HG03175 (cell line): Measurements from ENCODE around the gene GINS1.

Experiments
- ATAC-seq: cut with Tn5 transposase; IDR thresholded peaks from one replicate; pipeline ENCODE4 v1.9.1; 2021; ENCODE audit warnings: mild to moderate bottlenecking, moderate library complexity; ENCODE audit not compliant: unreplicated experiment

GINS1 gene

DNA sequence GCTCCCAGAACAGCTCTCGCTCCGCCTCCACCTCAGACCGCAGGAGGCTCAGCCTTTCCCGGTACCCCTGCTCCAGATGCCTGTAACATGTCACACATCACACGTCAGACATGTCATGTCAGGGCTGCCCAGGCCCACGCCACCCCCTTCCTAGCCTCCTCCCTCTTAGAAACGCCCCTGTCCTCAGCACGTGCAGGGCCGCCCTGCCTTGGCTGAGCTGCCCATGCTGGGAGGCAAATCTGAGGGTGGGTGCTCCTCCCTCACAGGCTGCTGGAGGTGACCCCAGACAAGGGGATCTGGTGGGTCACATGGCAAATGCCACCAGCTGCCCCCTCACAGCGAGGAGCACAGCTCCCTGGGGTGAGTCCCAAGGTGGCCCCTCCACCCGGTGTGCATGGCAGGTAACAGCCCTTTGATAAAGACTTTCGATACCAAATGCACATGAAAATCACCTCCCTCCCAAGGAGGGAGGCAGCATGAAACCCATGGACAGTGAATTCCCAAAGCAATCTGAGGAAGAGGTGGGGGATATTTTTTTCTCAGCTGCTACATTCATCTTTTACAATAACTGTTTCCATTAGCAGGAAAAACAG is 84.1 kb downstream of the GINS1 start:
- no peak for ATAC-seq

- no peak for ATAC-seq
Measured at GRCh38 chr20:25493137-25493536, 85.7 kb downstream of the GINS1 start.

DNA sequence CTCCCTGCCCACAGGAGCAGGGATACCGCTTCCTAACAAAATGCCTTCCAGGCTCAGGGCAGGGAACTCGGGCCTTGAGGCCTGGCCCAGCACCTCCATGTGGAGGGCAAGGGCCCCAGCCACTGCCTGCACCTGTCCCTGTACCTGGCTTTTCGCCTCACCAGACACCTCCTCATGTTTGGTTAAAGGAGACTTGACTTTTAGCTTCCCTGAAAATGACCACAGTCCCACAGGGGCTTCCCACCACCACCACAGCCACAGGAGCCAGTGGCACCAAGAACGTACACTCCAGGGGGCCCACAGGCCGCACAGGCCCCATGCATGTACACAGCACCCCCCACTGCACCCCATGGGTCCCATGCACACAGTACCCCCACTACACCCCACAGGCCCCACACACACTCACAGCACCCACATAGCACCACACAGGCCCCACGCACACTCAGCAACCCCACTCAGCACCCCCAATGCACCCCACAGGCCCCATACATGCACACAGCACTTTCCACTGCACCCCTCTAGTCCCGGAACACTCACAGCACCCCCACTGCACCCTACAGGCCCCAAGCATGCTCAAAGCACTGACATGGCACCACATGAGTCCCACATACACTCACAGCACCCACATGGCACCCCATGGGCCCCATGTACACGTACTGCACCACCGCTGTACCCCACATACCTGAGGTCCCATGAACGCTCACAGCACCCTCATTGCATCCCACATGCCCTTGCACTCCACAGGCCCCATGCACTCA is 86.5 kb downstream of the GINS1 start:
- no peak for ATAC-seq

- ATAC-seq = no peak
Measured at GRCh38 chr20:25494506-25495188, 87.2 kb downstream of the GINS1 start.

DNA sequence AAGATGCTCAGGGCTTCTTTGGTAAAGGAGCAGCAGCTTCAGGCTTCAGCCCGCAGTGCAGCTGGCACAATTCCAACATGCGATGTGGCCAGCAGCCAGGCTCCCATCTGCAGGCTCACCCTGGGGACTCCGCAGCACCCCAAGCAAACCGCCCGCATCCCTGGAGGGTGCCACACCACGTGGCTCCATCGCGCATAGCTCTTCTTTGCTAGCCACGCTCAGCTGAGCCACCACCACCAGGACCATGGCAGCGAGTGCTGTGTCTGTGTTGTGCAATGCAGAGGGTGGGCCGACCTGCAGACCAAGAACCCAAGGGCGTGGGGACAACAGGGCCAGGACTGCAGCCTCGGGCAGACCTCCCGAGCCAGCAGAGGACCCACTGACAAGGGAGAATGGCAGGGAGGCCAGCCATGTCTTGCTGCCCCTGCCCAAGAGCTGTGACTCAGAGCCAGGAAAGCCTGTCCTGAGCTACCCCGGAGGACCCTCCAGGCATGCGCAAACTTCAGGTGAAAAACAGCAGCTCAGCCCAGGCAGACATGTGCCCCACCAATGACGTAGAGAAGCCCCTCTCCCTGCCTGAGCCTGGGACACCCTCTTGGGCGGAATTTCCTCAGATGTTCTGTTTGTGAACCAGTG is 87.8 kb downstream of the GINS1 start:
- ATAC-seq = no peak

DNA sequence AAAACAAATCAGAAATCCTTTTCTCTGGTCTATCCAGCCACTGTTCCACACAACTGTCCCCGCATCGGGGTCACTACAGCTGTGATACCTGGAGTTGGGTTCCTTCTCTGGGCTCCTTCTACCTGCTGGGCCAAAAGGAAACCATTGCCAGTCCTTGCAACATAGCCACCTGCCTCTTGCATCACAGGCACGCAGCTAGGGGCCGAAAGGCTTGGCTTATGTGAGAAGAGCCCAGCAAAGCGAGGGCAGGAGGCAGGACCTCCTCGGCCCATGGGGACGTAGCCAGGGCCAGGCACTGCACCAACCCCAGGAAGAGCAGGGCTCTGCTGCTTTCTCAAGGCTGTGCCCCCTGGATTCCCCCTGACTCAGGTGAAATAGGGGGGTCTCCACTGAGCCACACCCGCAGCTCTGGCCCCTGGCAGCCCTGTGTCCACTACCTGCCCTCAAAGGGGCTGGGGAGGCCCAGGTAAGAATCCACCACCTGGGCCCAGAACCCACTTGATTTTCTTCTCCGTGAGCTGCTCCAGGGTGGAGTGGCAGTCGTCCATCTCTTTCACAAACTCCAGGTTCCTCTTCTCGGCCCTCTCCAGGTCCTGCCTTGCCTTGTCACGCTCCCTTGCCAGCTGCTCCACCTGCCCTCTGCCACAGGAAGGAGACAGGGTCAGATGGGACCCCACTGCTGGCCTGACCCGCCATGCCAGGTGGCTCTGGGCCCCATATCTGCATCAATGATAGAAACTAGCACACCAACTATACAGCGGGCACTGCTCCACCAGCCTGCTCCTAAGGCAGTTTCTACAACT is 88.9 kb downstream of the GINS1 start:
- ATAC-seq = no peak

- ATAC-seq = no peak
Measured at GRCh38 chr20:25496968-25497401, 89.5 kb downstream of the GINS1 start.

- no peak for ATAC-seq
Measured at GRCh38 chr20:25497586-25498279, 90.3 kb downstream of the GINS1 start.
